HG03378 (cell line): Measurements from ENCODE around the gene GRID2IP.
"Not testable (repeated sequence)": the region's sequence is repeated elsewhere in the genome, so short reads cannot be mapped to it uniquely, and the experiment has no call there.

Experiments used
- ATAC-seq: cut with Tn5 transposase; IDR thresholded peaks from one replicate; pipeline ENCODE4 v1.9.1; 2021; ENCODE audit warnings: mild to moderate bottlenecking, moderate library complexity; ENCODE audit not compliant: unreplicated experiment

GRID2IP gene

GRCh38 chr7:6495597-6496262, 55.5 kb downstream of the GRID2IP start:
- no peak for ATAC-seq

- no peak for ATAC-seq
Measured at GRCh38 chr7:6494365-6494764, 56.9 kb downstream of the GRID2IP start.

- no peak for ATAC-seq
Measured at GRCh38 chr7:6491194-6491593, 60.1 kb downstream of the GRID2IP start.

- ATAC-seq, result no peak
Measured at GRCh38 chr7:6489612-6490011, 61.6 kb downstream of the GRID2IP start.

- ATAC-seq, result no peak
Measured at GRCh38 chr7:6487184-6487545, 64.1 kb downstream of the GRID2IP start.

GRCh38 chr7:6486438-6487183, 64.7 kb downstream of the GRID2IP start:
- ATAC-seq, result no peak

- ATAC-seq, result peak; percentile 11
Measured at GRCh38 chr7:6482743-6483119, 68.5 kb downstream of the GRID2IP start.

- ATAC-seq, result no peak
Measured at GRCh38 chr7:6482307-6482706, 69.0 kb downstream of the GRID2IP start.

GRCh38 chr7:6481445-6481844, 69.8 kb downstream of the GRID2IP start:
- no peak for ATAC-seq

- no peak for ATAC-seq
Measured at GRCh38 chr7:6480323-6480660, 71.0 kb downstream of the GRID2IP start.

GRCh38 chr7:6479067-6479466, 72.2 kb downstream of the GRID2IP start:
- ATAC-seq, result no peak

GRCh38 chr7:6478186-6478585, 73.1 kb downstream of the GRID2IP start:
- no peak for ATAC-seq

- ATAC-seq, result no peak
Measured at GRCh38 chr7:6477318-6477660, 74.0 kb downstream of the GRID2IP start.

- ATAC-seq, result no peak
Measured at GRCh38 chr7:6476596-6477317, 74.5 kb downstream of the GRID2IP start.

- no peak for ATAC-seq
Measured at GRCh38 chr7:6475433-6476186, 75.7 kb downstream of the GRID2IP start.

GRCh38 chr7:6465862-6466261, 85.4 kb downstream of the GRID2IP start:
- ATAC-seq, result no peak

- ATAC-seq, result not testable (repeated sequence)
Measured at GRCh38 chr7:6463609-6464008, 87.7 kb downstream of the GRID2IP start.

- ATAC-seq, result no peak
Measured at GRCh38 chr7:6461946-6462550, 89.2 kb downstream of the GRID2IP start.

- no peak for ATAC-seq
Measured at GRCh38 chr7:6460990-6461584, 90.2 kb downstream of the GRID2IP start.

GRCh38 chr7:6460303-6460702, 91.0 kb downstream of the GRID2IP start:
- no peak for ATAC-seq

- ATAC-seq, result not testable (repeated sequence)
Measured at GRCh38 chr7:6458676-6459075, 92.6 kb downstream of the GRID2IP start.
